CD4-positive, alpha-beta T cell treated with Interleukin-2 at 100 ng/mL for 4 hours (primary cell): ENCODE results near the gene MAPK11.

Source experiments
- DNase-seq: peaks from one replicate; pipeline ENCODE4 v3.0.0-alpha.2; 2020; ENCODE audit warnings: low spot score

The MAPK11 gene

GRCh38 chr22:50248196-50249081, 21.7 kb downstream of the MAPK11 start:
- DNase-seq = no peak

GRCh38 chr22:50247748-50248147, 22.4 kb downstream of the MAPK11 start:
- DNase-seq = peak; percentile 71

GRCh38 chr22:50246242-50247175, 23.7 kb downstream of the MAPK11 start:
- no peak for DNase-seq

- no peak for DNase-seq
Measured at GRCh38 chr22:50245214-50246072, 24.7 kb downstream of the MAPK11 start.

- DNase-seq = peak; percentile 89
Measured at GRCh38 chr22:50244420-50245213, 25.6 kb downstream of the MAPK11 start, which contains the start of gene TUBGCP6. Gene TUBGCP6 (minus strand): TSS chr22:50245023. CDS start chr22:50244459, 564 bp downstream.

GRCh38 chr22:50243685-50244419, 26.3 kb downstream of the MAPK11 start:
- no peak for DNase-seq

- no peak for DNase-seq
Measured at GRCh38 chr22:50242406-50242949, 27.7 kb downstream of the MAPK11 start.

- DNase-seq = no peak
Measured at GRCh38 chr22:50238755-50239154, 31.4 kb downstream of the MAPK11 start.

GRCh38 chr22:50236731-50237409, 33.3 kb downstream of the MAPK11 start:
- no peak for DNase-seq

GRCh38 chr22:50233223-50233622, 37.0 kb downstream of the MAPK11 start:
- DNase-seq = no peak

GRCh38 chr22:50232481-50233151, 37.6 kb downstream of the MAPK11 start:
- no peak for DNase-seq

GRCh38 chr22:50229370-50229769, 40.8 kb downstream of the MAPK11 start:
- DNase-seq = no peak

GRCh38 chr22:50228366-50228765, 41.8 kb downstream of the MAPK11 start:
- no peak for DNase-seq

GRCh38 chr22:50227579-50228215, 42.5 kb downstream of the MAPK11 start:
- DNase-seq = no peak

GRCh38 chr22:50226875-50227165, 43.4 kb downstream of the MAPK11 start:
- no peak for DNase-seq

GRCh38 chr22:50226063-50226874, 43.9 kb downstream of the MAPK11 start:
- DNase-seq = no peak

- DNase-seq = no peak
Measured at GRCh38 chr22:50225200-50225969, 44.8 kb downstream of the MAPK11 start.
